GM19324 (cell line): Measurements from ENCODE around the gene TFE3.

Experiments used
- ATAC-seq: cut with Tn5 transposase; IDR thresholded peaks from one replicate; pipeline ENCODE4 v1.9.1; 2021; ENCODE audit warnings: mild to moderate bottlenecking, moderate library complexity; ENCODE audit not compliant: unreplicated experiment, low FRiP score

TFE3 gene

DNA sequence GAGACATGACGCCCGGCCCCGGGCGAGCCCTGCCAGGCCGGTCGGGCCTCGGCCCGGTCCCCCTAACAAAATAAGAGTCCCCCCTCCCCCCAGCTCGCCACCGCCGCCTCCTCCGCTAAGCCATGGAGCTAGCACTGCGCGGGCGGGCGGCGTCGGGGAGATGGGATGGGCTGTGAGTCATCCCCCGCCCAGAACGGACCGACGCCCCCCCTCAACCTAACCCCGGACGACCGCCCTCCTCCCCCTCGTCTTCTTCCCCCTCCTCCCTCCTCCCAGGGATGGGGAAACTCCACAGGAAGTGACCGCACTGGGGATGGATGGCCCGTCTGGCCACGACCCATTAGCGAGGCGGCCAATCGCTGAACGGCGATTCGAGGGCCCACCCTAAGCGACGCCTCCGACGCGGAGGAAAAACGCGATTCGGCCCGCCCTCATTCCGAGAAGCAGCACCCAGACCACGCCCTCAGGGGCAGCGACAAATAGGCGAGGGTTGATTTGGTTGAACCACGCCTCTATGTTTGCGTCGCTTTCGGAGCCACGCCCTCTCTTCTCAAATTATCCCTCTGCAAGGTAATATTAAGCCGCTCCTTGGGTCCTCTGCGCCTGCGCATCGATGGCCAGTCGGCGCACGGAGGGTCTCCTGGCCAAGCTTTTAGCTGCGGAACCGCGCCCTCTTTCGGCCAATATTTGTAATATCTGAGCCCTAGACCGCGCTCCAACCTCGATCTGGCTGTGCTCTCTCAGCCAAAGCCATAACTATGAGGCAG is at the start of gene TFE3:
TFE3 (minus strand) TSS at position 138 of the 767 bp plus-strand sequence; CDS start at position 7, 131 bp downstream.
- ATAC-seq, result peak; percentile 91

- ATAC-seq, result no peak
Measured at GRCh38 chrX:49089553-49089952, 46.4 kb upstream of the TFE3 start.

DNA sequence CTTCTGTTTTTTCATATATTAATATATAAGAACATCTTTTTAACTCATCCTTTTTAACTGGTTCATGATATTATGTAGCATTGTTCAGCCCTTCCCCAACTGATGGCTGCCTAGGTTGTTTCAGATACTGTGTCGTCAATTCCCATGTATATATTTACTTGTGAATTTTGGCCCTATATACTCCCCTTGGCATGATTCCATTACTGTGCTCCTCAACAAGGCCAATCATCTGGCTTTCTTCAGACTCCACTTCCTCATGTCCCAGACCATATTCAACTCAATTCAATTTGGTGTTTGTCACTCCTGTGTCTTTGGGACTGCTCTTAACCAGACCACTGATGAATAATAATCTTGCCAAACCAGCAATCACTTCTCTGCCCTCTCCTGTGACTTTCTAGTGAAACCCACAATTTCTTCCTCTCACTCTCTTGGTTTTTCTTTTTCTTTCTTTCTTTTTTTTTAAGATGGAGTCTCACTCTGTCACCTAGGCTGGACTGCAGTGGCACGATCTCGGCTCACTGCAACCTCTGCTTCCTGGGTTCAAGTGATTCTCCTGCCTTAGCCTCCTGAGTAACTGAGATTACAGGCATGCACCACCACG is 39.2 kb upstream of the TFE3 start:
- ATAC-seq, result no peak

DNA sequence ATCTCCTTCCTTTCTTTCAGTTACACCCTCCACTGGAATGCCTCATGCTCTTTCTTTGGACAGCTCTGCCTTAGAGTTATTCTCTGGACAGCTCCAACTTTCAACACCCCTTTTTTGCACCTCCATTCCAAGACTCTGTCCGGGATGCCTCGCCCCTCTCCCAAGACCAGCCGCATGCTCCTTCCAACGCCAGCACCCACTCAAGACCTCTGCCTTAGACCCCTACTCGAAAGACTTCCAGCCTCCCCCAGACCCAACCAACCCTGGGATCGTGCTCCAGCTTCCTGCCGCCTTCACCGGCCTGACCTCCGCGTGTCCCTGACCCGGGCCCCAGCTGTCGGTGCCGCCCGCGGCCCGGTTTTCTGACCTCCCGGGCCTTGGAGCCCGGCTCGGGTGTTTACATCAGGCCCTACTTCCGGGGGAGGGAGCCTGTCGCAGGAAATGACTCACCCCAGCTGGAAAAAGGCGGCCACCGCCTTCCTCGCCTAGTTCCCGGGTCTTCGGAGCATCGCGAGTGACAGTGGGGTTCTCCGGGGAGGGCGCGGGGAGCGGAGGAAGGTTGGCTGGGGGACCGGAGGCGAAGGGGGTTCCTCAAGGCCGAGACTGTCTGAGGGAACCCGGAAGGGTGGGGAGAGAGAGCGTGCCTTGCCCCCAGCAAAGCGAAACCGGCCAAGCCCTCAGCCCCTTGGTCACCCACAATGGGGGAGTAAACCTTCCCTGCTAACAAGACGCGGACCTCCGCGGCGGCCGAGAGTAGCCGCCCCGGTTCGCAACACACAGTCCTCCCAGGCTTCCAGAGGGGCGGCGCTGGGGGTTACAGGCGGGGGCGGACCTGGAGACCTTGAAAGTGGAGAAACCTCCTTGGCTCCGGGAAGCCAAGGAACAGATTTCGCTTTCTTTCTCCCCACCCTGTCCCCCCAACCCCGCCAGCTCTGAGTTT is 36.6 kb upstream of the TFE3 start, which contains the start of gene WDR45:
WDR45 (minus strand) TSS at position 399 of the 940 bp plus-strand sequence. CDS start 1,792 bp downstream, outside the sequence.
- ATAC-seq, result peak; percentile 49

DNA sequence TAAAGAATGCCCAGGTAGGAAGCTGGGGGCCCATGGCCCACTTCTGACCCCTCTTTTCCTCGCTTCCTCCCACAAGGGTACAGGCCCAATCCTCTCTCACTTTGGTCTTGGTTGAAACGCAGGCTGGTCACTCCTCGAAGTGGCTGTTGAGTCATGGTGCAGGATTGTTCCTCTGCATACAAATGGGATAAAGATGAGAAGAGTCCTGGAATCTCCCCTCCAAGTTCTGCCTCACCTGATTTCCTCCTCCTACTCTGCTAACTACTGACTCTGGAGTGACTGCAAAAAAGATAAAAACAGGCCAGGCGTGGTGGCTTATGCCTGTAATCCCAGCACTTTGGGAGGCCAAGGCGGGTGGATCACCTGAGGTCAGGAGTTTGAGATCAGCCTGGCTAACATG is 34.8 kb upstream of the TFE3 start:
- no peak for ATAC-seq

DNA sequence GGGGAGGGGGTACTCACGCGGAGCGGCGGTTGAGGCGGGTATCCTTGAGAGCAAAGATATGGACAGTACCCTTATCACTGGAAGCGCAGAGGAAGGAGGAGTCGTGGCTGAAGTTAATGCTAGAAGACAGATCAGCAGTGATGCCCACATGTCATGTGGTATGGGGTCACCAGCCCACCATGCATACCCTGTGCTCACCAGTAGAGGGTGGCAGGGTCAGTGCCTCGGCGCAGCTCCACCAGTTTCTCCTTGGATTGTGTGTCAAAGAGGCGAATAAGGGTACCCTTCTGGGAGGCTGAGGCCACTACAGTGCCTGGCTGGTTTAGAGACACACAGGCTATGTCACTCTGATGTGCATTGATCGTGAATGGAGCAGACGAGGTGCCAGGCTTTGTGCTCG is 32.2 kb upstream of the TFE3 start:
- ATAC-seq, result no peak

DNA sequence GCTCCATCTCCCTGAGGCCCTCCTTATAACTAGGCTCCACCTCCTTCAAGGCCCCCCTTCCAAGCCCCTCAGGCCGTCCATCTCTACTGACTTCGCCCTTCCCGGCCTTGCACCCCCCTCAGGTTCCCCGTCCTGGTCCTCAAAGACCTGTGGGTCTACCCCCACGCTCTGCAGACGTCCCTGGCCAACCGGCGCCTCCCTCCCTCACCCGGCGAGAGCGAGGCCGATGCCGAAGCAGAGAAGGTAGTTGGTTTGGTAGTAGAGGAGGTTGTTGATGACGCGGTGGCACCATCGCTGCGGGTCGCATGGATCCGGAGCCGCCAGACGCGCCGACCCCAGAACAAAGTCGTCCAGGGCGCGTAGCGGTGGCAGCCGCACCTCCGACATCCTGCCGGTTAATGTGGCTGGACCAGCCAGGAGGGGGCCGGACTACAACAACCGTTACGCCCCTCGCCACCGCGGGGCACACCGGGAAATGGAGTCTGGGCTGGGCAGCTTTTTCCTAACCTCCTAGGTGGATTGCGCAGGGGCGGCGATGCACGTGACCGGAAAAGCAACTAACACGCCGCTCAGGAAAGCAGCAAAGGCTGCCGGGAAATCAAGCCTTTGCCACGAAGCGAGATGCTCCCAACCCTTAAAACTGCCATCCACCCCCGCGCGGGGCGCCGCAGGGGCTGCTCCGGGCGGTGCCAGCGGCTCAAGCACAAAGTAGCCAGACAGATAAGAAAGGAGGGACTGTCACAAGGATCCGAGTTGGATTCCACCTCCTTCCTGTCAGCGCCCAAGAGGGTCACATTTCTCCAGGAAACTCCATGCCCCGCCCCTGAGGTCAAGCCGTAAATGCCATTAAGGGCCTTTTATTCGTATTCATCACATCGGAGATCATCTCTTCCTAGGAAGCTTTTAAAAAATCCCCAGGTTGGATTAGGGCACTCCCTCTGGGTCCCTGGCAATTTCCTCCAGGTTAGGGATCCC is 30.7 kb upstream of the TFE3 start, which contains the start of gene PRAF2:
PRAF2 (minus strand) TSS at position 402 of the 975 bp plus-strand sequence; CDS start at position 387, 15 bp downstream.
- ATAC-seq, result peak; percentile 74

GRCh38 chrX:49072712-49073095 is 29.5 kb upstream of the TFE3 start:
- no peak for ATAC-seq

DNA sequence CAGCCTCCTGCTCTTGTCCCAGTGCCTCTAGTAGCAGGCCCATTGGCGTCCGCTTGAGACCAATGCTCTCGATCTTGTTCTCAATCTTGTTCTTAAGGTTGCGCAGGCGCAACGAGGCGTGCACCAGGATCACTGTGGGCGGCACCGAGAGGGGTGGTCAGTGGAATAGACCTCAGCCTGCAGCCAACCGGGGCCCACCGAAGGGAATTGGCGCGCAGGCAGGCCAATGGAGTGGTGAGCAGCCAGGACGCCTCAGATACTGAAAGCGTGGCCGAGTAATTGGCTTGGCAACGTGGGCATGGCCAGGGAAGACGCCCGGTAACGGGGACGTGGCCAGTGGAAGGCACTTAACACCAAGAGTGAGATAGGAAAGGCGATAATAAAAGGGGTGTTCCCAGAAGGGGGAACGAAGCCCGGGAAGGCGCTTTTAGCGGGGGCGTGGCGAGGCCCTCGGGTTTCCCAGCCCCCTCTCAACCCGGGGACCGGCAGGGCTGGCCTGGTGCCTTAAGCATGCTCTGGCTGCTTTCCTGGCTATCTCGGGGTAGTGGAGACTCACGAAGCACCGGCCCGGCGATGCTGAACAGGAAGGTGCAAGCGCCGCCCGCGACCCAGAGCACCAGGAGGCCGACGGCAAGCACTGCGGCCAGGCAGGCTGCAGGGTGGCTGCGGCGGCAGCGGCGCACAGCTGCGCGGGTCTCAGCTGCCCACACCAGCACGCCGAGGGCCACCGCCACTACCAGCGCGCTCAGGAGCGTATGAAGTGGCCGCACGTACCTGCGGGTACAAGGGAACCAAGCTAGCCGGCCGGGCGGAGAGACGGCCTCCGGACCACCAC is 28.9 kb upstream of the TFE3 start:
- no peak for ATAC-seq

GRCh38 chrX:49070988-49071387 is 27.8 kb upstream of the TFE3 start:
- ATAC-seq, result no peak

DNA sequence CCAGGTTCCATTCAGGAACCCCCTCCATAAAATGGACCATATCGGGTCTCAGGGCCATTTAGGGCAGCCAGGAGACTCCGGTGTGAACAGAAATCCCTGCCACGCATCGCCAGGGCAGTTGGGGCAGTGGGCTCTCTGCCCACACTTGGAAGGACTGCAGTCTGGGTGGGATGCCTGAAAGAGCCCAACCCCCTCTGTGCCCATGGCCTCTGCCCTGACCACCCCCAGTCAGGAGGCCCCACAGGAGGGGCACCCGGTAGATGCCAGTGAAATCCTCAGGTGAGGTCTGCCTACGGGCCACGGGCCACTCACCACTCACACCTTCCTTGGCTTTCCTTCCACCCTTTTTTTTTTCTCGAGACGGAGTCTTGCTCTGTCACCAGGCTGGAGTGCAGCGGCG is 25.9 kb upstream of the TFE3 start:
- no peak for ATAC-seq

DNA sequence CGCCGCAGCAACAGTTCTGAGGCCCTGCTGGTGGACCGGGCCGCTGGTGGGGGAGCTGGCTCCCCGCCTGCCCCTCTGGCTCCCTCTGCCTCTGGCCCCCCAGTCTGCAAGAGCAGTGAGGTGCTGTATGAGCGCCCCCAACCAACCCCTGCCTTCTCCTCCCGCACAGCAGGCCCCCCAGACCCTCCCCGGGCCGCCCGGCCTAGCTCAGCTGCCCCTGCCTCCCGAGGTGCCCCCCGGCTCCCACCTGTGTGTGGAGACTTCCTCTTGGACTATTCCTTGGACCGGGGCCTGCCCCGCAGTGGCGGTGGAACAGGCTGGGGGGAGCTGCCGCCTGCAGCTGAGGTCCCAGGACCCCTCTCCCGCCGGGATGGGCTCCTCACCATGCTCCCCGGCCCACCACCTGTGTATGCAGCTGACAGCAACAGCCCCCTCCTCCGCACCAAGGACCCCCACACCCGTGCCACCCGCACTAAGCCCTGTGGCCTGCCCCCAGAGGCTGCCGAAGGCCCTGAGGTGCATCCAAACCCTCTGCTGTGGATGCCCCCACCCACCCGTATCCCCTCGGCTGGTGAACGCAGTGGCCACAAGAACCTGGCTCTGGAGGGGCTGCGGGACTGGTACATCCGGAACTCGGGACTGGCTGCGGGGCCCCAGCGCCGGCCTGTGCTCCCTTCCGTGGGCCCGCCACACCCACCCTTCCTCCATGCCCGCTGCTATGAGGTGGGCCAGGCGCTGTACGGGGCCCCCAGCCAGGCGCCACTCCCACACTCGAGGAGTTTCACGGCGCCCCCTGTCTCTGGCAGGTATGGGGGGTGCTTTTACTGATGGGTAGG is 24.3 kb upstream of the TFE3 start:
- ATAC-seq, result no peak

DNA sequence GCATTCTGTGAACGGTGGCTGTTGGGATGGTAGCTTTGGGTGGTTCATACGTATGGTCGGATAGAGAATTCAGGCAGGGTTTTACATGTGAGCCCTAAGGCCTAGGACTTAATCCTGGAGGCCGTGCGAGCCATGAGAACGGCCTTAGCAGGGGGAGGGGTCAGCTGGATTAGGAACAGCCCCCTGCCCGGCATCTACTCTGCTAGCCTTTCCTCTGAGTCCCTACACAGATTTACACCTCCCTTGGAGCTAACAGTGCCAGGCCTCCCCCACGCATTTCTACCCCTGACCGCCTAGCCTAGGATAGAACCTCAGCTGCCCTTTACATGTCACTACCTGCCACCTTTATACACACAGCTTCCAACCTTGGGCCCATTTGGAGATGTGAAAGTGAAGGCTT is 23.5 kb upstream of the TFE3 start:
- no peak for ATAC-seq

DNA sequence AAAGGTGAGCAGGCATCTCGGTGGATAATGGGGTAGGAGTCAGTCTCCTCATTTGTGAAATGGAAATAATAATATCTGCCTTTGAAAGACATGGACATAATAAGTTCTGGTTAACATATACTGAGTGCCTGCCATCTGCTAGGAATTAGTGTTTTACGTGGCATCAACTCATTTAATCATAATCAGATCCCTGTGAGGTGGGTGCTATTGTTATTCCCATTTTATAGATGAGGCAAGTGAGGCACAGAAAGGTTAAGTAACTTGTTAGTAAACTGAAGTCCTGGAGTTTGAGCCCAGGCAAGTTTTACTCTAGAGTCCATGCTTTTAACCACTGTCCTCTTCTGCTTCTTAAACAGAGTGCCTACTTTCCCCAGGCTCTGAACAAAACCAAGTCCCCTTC is 23.1 kb upstream of the TFE3 start:
- ATAC-seq, result no peak

DNA sequence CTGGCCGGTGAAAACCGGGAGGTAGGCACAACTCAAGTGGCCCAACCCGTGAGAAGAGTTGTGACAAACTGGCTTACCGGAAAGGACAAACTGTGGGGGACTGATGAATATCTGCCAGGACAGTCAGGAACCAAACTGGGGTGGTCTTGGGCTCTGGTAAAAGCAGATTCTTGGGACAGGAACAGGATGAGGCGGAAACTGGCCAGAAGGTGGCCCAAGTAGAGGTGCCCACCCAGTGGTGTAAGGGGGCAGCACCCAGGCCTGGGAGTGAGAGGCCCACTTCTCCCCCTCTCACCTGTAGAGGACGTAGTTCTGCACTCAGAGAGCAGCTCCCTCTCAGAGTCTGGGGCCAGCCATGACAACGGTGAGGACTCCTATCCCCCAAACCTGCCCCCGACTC is 21.6 kb upstream of the TFE3 start:
- no peak for ATAC-seq

DNA sequence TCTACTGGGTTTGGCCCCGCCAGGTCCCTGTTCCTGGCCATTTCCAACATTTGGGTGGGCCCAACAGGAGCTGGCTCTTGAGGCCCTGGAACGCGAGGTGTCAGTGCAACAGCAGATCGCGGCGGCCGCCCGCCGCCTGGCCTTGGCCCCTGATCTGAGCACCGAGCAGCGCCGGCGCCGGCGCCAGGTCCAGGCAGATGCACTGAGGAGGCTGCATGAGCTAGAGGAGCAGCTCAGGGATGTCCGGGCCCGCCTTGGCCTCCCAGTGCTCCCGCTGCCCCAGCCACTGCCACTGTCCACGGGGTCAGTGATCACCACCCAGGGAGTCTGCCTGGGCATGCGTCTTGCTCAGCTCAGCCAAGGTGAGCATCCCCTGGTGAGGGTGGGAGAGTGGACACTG is 21.1 kb upstream of the TFE3 start:
- ATAC-seq, result no peak

DNA sequence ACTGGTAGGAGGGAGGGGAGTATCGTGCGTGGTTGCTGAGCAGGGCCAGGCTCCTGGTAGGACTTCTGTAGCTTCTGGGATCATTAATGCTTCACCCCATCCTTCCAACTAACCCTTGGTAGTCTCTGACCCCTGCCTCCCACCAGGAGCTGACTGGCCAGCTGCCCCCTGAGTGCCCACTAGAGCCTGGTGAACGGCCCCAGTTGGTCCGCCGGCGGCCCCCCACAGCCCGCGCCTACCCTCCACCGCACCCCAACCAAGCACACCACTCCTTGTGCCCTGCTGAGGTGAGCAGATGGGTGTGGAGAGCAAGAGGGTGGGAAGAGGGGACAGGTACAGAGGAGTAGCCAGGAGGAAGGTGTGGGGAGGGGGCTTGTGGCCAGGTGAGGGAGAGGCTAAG is 20.6 kb upstream of the TFE3 start:
- ATAC-seq, result no peak

- no peak for ATAC-seq
Measured at GRCh38 chrX:49061916-49062315, 18.8 kb upstream of the TFE3 start.
